Activated CD8-positive, alpha-beta memory T cell treated with anti-CD3 and anti-CD28 coated beads, Interleukin-2, amount 50 U/mL, for 1 hour (primary cell): ENCODE results near the gene ACO1.

Experiments used
- DNase-seq: peaks from one replicate; pipeline ENCODE4 v3.0.0-alpha.2; 2020; ENCODE audit errors: extremely low read depth

Gene ACO1

GRCh38 chr9:32487981-32488380 lies 103.5 kb downstream of the ACO1 start:
- DNase-seq = no peak

GRCh38 chr9:32490601-32491000 lies 106.2 kb downstream of the ACO1 start:
- no peak for DNase-seq

- DNase-seq = no peak
These were observed 113.5 kb downstream of the ACO1 start for GRCh38 chr9:32497921-32498320.

- no peak for DNase-seq
These were observed 116.3 kb downstream of the ACO1 start for GRCh38 chr9:32500768-32501167.

GRCh38 chr9:32501868-32502267 lies 117.4 kb downstream of the ACO1 start:
- DNase-seq = no peak

GRCh38 chr9:32502464-32502863 lies 118.0 kb downstream of the ACO1 start:
- no peak for DNase-seq

- no peak for DNase-seq
These were observed 118.6 kb downstream of the ACO1 start for GRCh38 chr9:32503008-32503407.
